Hepatocyte (in vitro differentiated cells): ENCODE data around the gene RAB37.

Experiments
- CTCF ChIP-seq: fragments of 200-600 bp; sonication (generic); IDR thresholded peaks from 2 replicates; pipeline ENCODE4 v1.5.1; 2016; ENCODE audit warnings: antibody characterized with exemption, mild to moderate bottlenecking; ENCODE audit not compliant: poor library complexity
- EZH2 ChIP-seq: fragments of 200-600 bp; sonication (generic); IDR thresholded peaks from 2 replicates; pipeline ENCODE4 v1.6.1; 2016; ENCODE audit warnings: antibody characterized with exemption, mild to moderate bottlenecking, borderline replicate concordance
- EZH2phosphoT487 ChIP-seq: fragments of 200-600 bp; sonication (generic); IDR thresholded peaks from one replicate; pipeline ENCODE4 v1.6.1; 2018; ENCODE audit warnings: antibody characterized with exemption, mild to moderate bottlenecking, low read depth, moderate library complexity; ENCODE audit not compliant: unreplicated experiment, severe bottlenecking

- TF ChIP-seq EZH2 (no peak), CTCF (no peak), EZH2phosphoT487 (no peak)
Measured at GRCh38 chr17:74766413-74766812, 29.4 kb downstream of the RAB37 start.
